ENCODE results near the gene SLC29A4.
"Not testable (repeated sequence)": the region's sequence is repeated elsewhere in the genome, so short reads cannot be mapped to it uniquely, and the experiment has no call there.

Gene SLC29A4

DNA sequence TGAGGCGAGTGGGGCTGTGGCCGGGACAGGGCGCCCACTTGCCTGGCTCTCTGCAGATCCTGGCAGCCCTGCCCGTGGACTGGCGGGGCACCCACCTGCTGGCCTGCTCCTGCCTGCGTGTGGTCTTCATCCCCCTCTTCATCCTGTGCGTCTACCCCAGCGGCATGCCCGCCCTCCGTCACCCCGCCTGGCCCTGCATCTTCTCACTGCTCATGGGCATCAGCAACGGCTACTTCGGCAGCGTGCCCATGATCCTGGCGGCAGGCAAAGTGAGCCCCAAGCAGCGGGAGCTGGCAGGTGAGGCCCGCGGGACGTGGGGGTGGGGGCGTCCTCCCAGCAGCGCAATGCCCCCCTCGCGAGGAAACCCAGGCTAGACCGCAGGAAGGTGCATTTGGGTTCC is 17.6 kb downstream of the SLC29A4 start:
- DNase-seq, result no peak

DNA sequence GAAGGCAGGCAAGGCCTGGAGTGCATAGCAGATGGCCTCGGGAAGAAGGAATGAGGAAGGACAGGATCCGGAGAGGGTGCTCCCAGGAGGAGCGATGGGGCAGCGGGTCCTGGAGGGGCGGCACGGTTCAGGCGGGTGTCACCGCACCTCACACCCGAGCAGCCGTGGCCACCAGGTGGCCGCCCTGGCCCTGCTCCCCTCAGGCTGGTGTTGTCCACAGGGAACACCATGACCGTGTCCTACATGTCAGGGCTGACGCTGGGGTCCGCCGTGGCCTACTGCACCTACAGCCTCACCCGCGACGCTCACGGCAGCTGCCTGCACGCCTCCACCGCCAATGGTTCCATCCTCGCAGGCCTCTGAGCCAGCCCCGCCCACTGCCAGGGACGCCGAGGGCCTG is 19.8 kb downstream of the SLC29A4 start:
- no peak for DNase-seq

DNA sequence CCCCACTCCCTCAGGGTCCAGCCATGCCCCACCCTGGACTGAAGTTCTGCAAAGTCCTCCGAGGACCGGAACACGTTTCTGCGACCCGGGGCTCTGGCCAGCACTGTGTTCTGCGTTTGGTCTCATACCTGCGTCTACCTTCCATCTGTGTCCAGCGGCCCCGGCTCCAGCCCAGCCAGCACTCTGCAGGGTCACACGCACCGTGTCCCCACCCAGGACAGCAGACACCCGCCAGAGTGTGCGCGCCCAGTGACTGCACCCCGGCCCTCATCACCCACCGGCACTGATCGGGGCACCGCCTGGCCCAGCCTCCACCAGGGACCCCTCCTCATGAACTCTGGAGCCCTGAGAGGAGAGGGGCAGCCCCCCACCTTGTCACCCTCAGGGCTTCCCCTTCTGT is 20.3 kb downstream of the SLC29A4 start:
- no peak for DNase-seq

DNA sequence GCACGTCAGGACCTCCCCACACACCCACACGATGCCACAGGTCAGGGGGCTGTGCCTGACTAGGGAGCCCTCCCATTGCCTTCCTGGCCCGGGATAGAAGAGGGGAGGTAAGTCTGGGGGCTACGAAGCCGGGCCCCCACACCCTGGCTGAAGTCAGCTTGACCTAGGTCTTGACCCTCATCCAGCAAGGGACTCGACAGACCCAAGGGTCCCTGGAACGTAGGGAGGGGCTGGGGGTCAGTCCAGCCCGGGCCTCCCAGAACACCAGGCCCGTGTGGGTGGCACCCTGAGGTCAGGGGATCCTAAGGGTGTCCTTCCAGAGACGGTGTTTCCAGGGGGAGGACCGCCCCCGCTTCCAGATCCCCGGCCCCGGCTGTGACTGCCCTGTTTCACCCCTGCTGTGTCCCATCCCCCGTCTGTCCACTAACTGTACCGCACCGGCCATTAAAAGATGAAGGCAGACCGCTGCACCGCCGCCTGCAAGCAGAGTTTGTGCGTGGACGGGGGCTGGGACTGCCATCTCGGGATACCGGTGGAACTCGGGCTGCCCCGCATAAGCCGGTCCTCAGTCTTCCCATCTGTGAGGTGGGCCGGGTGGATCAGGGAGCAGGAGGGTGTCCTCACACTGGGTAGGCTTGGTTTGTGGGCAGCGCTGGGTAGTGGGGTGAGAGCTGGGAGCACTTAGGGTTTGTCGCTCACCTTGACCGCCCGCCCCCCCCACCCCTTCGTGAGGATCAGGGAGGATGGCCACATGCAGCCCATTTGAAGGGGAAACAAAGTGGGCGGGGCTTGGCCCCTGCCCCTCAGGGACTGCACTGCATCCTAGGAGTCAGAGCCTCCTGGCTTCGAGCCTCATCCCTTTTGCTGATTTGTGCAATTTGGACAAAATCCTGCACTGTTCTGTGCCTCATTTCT is 21.1 kb downstream of the SLC29A4 start:
- no peak for DNase-seq

DNA sequence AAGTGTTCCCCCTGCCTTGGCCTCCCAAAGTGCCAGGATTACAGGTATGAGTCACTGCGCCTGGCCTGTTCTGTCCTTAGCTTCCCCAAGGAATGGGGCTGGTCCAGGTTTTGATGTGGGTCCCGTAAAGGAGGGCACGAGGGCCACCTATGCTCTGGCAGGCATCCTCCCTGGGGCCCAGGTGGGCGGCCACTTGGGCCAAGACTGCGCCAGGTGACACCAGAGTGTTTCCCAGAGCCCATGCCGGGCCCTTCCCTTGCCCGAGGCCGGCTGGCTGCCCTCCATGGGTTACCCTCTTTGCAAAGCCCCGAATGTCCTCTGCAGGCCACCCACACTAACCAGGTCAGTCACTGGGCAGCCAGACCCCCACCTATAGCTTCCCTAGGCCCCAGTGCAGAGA is 22.3 kb downstream of the SLC29A4 start:
- not testable (repeated sequence) for DNase-seq

DNA sequence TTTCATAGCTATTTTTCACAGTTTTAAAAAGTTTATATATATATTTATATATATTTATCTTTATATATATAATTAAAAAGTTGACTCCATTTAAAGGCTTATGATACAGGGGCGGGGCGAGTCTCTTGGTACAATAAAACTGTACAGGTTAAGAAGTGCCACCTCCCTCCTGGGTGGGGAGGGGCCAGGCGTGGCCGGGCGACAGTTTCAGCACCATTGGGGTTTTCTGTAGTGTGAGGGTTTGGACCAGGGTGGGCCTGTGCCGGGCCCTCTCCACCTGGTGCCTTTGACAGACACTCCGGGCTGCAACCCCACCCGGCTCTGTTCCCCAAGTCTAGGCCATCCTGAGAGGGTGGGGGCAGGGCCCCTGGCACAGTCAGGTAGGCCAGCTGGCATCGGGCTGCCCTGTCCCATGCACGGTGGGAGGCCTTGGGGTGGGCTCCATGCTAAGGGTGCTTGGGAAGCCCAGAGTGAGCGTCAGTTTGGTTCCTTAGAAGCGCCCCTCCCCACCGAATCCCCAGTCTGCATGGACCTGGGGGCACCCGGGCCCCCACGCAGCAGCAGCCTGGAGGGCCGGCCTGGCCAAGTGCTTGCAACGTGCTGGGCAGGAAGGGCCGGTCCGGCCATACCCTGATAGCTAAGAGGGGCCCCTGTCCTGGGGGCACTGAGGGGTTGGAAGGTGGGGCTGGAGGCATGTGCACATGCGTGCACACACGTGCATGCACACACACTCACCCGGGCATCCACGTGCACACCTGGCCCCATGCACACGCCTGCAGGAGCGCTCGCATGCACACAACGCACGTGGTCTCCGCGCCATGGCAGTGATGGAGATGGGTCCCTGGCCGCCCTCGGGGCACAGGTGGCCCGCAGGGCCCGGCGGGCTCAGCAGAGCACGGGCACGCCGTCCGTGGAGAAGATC is 24.7 kb downstream of the SLC29A4 start:
- not testable (repeated sequence) for DNase-seq

DNA sequence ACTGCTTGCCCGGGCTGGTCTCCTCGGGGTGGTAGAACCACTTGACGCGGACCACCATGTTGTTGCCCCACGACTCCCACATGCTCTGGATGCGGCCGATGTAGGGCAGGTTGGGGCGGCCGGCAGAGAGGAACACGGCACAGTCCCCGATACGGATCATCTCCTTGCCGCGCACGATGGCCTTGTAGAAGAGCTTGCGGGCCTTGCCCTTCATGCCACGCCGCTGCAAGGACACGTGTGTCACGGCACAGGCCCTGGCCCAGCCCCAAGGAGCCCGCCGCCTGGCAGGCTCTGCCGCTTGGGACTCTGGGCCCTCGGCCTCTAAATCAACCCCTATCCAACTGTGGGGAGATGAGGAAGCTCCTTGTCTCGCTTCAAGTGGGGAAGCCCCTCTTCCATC is 26.4 kb downstream of the SLC29A4 start:
- DNase-seq, result no peak

DNA sequence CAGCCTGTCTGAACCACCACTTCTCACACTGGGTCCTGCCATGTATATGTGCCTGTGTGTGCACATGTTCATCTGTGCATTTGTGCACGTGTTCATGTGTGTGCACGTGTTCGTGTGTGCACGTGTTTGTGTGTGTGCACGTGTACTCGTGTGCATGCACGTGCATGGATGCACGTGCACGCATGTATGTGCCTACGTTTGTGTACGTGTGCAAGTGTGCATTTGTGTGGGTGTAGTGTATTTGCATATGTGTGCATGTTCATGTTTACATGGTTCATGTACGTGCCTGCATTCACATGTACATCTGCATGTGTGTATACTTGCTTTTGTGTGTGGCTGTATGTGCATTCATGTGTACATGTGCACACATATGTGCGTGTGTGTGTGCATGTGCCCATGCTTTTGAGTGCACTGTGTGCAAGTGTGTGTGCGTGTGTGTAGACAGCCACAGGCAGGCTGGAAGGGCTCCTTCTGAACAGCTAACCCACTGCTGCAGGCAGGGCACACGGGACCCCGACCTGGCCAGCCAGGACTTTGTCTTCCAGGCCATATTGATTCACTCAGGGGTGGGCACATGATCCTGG is 28.2 kb downstream of the SLC29A4 start:
- no peak for DNase-seq

DNA sequence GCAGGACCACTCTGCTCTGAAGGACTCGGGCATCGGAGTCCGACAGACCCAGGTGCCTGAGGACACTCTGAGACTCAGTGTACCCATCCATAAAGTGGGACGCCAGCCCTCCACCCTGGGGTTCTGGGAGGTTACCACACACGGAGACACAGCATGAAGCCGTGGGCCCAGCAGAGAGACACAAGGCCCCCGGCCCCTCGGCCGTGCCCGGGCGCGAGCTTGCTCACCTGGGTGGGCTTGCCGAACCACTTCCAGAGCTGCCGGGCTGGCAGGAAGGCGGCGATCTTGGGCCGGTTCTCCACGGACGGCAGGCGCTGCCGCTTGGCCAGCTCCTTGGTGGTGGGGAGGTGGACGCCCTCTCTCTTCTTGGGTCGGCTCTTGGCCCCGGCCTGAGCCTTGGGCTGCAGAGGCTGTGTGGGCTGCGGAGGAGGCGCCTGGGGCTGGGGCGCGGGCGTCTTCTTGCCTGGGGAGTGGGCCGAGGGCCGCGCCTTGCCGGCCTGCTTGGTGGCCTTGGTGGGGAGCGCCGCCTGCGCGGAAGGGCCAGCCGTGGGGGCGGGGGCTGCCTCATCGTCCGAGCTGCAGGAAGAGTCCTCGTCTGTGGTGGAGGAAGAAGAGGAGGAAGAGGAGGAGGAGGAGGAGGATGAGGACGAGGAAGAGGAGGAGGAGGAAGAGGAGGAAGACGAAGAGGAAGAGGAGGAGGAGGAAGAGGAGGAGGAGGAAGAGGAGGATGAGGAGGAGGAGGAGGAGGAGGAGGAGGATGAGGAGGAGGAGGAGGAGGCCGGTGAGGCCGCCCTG is 29.7 kb downstream of the SLC29A4 start:
- DNase-seq, result not testable (repeated sequence)

DNA sequence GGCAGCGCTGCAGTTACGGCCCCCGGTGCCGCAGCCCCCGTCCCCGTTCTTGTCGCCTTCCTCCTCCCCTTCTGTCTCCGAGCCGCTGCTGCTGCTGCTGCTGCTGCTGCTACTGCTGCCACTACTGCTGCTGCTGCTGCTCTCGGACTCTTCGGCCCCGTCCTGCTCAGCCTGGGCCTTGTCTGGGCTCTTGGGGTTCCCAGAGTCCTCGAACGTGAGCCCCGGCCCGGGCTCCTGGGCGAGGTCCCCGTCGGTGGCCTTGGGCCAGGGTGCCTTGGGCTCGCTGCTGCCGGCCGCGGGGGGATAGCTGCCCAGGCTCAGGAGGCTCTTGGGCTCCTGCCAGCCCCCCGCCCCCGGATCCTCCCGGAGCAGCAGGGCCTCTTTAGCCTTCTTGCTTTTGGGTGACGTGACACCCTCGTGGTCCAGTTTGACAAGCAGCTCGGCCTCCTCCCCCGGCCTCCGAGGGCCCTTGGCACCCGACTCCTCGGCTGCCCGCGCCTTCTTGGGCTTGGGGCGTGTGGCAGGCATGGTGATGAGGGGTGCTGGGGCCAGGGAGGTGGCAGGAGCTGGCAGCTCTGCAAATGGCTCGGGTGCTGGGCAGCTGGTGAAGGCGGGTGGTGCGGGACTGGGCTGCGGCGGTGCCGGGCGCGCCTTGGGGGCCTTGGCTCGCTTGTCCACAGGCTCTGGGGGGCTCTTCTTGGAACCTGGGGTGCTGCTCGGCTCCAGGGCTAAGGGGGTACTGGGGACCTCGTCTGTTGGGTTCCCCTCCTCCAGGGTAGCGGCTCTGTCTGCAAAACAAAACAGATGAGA is 30.5 kb downstream of the SLC29A4 start:
- DNase-seq, result not testable (repeated sequence)

DNA sequence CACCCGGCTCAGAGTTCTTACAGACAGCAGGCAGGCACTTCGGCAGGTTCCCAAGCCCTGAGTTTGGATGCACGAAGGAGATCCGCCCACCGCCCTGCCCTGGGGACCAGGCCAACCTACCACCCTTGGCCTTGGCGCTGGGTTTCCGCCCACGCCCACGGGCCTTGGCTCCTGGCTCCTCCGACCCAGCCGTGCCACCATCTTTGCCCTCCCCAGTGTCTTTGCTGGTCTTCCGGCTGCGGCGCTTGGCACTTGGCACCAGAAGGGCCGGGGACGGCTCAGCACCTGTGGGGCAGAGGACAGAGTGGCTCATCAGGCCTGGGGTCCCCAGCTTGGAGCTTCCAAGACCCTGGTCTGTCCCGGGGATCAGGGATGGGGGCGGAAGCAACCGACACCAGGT is 32.1 kb downstream of the SLC29A4 start:
- DNase-seq, result no peak

DNA sequence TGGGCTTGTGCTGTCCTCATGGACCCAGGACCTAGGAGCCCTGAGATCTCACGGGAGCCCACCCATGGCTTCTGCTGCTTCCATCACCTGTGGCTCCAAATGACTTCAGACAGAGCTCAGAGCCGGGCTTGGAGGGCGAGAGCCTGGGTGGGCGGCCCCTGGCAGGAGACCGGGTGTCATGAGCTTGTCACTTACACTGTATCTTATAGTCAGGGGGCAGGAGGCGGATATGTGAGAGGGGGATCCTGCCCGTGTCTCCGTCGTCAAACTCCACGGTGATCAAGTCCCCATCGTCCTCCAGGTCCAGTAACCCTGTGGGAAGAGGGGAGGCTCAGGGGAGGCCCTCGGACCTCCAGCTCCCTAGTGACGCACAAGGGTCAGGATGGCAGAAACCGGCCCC is 33.0 kb downstream of the SLC29A4 start:
- no peak for DNase-seq

DNA sequence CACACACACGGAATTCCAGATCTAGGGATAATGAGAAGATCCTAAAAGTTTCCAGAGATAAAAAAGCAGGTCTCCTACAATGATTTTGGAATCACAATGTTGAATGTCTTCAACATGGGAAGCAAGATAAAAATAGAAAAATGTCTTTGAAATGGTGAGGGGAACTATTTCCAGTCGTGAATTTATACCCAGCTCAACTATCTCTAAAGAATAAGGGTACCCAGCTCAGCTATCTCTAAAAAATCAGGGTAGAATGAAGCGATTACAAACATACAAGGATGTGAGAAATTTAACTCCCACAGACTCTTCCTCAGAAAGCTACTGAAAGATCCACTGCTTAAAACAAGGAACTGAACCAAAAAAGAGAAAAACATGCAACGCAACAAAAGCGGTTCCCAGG is 35.9 kb downstream of the SLC29A4 start:
- DNase-seq, result not testable (repeated sequence)

DNA sequence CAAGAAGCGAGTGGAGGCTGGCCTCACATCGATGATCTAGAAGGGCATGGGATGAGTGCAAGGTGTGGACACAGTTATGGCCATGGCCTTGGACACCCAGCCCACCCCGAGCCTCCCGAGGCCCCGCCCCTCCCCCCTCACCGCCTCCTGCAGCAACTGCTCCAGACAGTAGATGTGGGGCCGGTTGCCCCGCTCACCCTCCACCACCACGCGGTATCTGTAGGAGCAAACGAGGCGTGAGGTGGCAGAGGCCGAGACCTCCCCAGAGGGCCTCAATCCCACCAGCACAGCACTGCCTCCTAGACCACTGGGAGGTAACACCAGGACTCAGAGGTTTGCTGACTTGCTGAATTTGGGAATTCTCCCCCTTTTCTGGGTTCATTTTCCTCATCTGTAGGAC is 37.6 kb downstream of the SLC29A4 start:
- no peak for DNase-seq

DNA sequence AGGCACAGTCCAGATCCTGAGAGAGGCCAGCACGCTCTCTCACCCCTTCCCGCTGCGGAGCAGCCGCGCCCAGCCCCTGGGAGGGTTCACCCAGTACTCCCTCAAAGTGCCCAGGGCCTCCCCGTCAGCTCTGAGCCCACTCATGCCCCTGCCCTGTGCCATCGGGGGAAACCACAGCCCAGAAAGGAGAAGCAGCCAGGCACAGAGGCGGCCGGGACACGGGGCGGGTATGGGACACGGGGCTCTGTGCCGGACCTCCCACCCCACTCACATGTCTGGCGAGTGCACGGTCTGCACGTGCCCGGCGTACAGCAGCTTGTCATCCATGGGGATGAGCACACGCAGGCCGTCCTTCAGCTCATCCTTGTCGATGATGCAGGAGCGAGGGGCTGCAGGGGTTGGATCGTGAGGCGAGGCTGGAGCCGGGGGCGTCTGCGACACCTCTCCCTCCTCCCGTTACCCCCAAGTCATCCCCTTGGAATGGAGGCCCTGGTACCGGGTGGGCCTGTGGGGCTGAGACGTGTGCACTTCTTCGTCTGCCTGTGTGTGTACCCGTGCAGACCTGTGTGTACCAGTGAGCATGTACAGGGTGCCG is 38.2 kb downstream of the SLC29A4 start:
- DNase-seq, result no peak

DNA sequence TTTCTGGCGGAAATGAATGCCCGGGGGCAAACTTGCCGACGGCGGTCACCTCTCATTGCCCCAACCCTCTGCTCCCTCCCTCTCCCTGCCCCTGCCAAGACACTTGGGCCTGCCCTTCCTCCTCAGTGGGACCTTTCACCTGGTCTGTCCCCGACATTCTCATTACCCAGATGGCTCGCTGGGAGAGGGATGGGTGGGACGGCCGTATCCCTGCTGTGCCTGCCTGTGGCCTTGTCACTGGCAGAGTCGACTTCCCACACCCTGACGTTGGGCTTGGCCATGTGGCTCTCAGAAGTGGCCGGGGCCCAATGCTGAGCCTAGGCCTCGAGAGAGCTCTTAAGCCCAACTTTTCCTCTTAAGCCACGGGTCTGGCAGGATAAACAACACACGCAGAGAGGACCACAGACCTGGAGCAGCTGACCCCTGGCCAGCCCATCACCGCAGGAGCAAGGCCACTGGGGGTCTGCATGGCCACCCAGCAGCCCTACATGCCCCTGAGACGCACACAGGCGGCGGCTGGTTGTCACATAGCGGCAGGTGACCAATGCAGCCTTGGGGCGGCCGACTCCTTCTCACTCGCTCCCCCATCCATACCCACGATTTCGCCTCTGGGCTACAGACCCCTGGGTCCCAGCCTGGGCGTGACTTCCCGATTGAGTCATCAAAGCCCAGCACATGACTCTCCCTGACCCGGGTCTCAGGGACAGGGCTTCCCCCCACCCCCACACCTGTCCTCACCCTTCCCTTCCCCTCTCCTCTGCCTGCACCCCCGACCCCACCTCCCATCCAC is 40.1 kb downstream of the SLC29A4 start:
- DNase-seq, result no peak

DNA sequence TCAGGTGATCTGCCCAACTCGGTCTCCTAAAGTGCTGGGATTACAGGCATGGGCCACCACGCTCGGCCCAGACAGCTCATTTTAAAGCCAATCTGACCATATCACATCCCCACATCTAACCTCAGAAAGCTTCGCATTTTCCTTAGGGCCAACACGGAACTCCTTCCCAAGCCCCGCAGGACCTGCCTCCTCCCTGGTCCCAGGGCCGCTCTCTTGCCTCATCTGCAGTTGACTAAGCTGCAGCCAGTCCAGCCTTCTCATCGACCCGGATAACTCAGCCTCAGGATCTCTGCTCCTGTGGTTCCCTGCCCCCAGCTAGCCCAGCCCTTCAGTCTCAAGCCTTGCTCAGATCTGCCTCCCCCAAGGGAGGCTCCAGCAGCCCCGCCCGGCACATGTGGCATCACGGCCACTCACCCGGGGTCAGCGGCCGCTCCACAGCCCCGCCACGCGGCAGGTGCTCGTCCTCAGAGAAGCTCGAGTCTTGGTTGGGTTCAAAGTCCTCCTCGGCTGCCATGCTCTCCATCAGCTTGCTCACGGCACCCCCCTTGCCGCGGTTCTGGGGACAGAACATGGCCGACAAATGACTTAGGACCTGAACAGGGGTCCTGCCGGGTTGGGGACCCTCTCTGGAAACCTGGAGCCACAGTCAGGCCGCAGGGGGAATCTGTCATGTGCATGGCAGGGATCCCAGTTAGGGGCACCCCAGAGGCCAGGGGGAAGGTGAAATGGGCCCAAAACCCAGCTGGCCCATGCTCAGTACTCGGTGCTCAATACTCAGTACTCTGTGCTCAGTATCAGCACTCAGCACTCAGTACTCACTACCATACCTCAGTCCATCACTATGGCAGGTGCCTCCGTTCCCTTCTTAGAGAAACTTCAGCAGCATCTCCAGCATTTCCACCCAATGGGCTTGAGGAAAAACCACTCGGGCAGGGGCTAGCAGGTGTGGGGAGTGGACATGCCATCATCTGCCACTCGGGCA is 41.3 kb downstream of the SLC29A4 start:
- DNase-seq, result not testable (repeated sequence)

DNA sequence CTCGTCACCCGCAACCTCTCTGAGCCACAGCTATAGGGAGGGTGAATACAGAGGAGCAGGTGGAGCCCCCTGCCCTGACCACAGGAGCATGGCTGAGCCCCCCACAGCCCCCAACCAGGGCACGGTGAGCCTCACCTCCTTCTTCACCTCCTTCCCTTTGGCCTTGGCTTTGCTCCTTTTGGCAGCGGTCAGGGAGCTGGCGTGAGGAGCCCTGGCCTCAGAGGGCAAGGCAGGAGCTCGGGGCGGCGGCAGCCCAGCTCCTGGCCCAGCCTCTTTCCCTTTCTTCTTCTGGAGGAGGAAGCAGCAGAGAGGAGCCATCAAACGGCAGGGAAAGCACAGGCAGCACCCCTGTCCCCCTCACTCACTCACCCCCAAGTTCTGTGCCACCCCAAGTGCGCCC is 42.2 kb downstream of the SLC29A4 start:
- no peak for DNase-seq

DNA sequence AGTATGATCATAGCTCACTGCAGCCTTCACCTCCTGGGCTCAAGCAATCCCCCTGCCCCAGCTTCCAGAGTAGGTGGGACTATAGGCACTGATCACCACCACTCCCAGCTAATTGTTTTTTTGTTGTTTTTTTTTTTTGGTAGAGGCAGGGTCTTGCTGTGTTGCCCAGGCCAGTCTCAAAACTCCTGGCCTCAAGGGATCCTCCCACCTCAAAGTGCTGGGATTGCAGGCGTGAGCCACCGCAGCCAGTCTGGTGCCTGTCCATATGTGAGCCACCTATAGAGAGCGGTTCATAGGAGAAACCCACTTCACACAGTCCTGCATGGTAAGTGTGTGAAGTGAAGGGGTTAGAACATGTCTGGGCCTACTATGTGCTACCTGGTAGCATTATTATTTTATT is 47.5 kb downstream of the SLC29A4 start:
- DNase-seq, result no peak
